Measurements from ENCODE around the gene TMEM151B.

DNA sequence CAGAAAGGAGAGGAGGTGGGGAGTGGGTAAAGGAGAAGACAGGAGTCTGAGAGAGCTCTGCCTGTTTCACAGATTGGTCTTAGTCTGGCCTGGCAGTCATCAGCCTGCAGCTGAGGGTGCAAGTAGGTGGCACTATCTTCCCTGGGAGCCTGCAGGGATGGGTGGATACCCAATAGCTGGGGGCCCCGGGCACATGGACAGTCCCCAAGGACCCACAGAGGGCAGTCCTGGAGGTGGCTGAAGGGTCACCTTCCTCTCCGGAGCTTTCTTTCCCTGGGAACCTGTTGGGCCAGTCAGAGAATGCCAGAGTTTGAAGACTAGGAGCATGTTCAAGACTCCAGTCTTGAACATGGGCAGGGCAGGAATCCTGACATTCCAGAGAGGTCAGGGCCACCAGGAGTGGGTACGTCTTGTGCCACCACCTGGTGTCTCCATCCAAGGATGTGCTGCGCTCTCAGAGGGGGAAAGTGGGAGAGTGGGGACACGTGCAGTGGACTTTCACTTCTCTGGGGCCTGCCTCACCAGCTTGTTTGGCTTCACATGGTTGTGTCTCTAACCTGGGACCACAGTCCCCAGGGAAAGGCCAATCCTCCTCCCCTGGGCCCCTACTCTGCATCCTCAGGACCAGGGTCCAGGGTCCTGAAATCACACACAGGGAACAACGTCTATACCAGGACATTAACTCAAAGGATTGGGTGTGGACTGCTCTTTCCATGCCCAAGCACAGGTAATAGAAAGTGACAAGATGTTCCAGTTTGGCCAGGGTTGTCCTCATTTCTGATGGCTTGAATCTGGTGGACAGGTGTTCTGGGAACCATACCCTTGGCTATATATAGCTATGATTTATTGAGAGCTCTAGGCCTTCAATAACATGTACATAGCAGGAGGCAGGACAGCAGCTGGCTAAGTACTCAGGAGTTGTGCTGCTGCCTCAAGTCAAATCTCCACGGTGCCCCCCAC is 24.9 kb downstream of the TMEM151B start:
- TF ChIP-seq, protein P1, sequence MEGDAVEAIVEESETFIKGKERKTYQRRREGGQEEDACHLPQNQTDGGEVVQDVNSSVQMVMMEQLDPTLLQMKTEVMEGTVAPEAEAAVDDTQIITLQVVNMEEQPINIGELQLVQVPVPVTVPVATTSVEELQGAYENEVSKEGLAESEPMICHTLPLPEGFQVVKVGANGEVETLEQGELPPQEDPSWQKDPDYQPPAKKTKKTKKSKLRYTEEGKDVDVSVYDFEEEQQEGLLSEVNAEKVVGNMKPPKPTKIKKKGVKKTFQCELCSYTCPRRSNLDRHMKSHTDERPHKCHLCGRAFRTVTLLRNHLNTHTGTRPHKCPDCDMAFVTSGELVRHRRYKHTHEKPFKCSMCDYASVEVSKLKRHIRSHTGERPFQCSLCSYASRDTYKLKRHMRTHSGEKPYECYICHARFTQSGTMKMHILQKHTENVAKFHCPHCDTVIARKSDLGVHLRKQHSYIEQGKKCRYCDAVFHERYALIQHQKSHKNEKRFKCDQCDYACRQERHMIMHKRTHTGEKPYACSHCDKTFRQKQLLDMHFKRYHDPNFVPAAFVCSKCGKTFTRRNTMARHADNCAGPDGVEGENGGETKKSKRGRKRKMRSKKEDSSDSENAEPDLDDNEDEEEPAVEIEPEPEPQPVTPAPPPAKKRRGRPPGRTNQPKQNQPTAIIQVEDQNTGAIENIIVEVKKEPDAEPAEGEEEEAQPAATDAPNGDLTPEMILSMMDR (conservative IDR thresholded peaks at IDR 0.05; ENCODE audit: low read depth, low read length), result no peak
- TF ChIP-seq POLR2A (IDR thresholded peaks at IDR 0.05; ENCODE audit: low read depth, low read length) (no peak), CEBPB (IDR thresholded peaks at IDR 0.05; ENCODE audit: low read depth, low read length) (no peak), RCOR1 (IDR thresholded peaks at IDR 0.05; ENCODE audit: insufficient replicate concordance, low read length) (no peak), MAFK (IDR thresholded peaks at IDR 0.05; ENCODE audit: low read depth, low read length) (no peak), FOS (IDR thresholded peaks at IDR 0.05; ENCODE audit: low read depth, low read length) (no peak), CHD1 (IDR thresholded peaks at IDR 0.05; ENCODE audit: low read depth, low read length) (no peak), NFE2L2 (IDR thresholded peaks at IDR 0.05; ENCODE audit: low read depth, low read length) (no peak)
- TF ChIP-seq, protein P2, sequence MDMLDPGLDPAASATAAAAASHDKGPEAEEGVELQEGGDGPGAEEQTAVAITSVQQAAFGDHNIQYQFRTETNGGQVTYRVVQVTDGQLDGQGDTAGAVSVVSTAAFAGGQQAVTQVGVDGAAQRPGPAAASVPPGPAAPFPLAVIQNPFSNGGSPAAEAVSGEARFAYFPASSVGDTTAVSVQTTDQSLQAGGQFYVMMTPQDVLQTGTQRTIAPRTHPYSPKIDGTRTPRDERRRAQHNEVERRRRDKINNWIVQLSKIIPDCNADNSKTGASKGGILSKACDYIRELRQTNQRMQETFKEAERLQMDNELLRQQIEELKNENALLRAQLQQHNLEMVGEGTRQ (IDR thresholded peaks at IDR 0.05; ENCODE audit: low read depth, low read length), result no peak
- TF ChIP-seq, protein P3, sequence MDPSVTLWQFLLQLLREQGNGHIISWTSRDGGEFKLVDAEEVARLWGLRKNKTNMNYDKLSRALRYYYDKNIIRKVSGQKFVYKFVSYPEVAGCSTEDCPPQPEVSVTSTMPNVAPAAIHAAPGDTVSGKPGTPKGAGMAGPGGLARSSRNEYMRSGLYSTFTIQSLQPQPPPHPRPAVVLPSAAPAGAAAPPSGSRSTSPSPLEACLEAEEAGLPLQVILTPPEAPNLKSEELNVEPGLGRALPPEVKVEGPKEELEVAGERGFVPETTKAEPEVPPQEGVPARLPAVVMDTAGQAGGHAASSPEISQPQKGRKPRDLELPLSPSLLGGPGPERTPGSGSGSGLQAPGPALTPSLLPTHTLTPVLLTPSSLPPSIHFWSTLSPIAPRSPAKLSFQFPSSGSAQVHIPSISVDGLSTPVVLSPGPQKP (IDR thresholded peaks at IDR 0.05; ENCODE audit: borderline replicate concordance, low read depth, low read length), result no peak
